Measurements from ENCODE around the gene GINS3. TPM values are rescaled to one million over a fixed set of nuclear protein-coding genes. Genes with fewer than 3 reads are reported as not detected.
"Not testable (repeated sequence)": the region's sequence is repeated elsewhere in the genome, so short reads cannot be mapped to it uniquely, and the experiment has no call there.

Gene GINS3
- total RNA-seq, 2 donors from 2014 or later: 2.5 to 11.7 TPM

DNA sequence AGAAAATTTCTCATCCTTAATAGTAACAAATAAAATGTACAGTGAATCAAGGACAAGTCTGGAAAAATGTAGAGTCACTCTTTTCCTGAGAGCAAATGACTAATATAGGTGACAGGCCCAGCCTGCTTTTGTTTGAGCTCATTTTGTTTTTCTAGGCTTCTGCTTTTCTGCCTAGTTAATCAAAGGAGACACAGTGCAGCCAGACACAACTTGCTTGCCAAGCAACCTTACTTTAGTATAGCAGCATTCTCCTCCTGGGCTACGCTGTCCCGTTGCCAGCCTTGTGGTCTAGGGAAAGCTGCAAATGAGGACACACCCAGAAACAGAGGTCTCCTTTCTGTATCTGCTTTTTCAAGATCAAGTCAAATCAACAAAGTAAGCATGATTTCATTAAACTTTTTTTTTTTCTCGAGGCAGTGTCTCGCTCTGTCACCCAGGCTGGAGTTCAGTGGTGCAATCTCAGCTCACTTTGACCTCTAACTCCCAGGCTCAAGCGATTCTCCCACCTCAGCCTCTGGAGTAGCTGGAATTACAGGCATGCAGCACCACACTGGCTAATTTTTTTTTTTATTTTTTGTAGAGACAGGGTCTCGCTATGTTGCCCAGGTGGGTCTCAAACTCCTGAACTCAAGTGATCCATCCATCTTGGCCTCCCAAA is 17.2 kb downstream of the GINS3 start:
- Histone ChIP-seq H3K27me3 (no peaks in the 10 kb centered on the region), H3K36me3 (no peaks in the 10 kb centered on the region), H3K9me3 (no peaks in the 10 kb centered on the region), H3K4me1 (no peaks in the 10 kb centered on the region), H3K4me3 (no peak overlapping the region), H3K27ac (no peak overlapping the region), H3K9ac (ENCODE audit: low read depth in 2 of 2, low read length in 2 of 2) (no peak overlapping the region)
- intact Hi-C loops (cut with DNase I): no loop called here
- no peak for DNase-seq
- TF ChIP-seq, protein P1, sequence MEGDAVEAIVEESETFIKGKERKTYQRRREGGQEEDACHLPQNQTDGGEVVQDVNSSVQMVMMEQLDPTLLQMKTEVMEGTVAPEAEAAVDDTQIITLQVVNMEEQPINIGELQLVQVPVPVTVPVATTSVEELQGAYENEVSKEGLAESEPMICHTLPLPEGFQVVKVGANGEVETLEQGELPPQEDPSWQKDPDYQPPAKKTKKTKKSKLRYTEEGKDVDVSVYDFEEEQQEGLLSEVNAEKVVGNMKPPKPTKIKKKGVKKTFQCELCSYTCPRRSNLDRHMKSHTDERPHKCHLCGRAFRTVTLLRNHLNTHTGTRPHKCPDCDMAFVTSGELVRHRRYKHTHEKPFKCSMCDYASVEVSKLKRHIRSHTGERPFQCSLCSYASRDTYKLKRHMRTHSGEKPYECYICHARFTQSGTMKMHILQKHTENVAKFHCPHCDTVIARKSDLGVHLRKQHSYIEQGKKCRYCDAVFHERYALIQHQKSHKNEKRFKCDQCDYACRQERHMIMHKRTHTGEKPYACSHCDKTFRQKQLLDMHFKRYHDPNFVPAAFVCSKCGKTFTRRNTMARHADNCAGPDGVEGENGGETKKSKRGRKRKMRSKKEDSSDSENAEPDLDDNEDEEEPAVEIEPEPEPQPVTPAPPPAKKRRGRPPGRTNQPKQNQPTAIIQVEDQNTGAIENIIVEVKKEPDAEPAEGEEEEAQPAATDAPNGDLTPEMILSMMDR (IDR thresholded peaks at IDR 0.05): no peak

DNA sequence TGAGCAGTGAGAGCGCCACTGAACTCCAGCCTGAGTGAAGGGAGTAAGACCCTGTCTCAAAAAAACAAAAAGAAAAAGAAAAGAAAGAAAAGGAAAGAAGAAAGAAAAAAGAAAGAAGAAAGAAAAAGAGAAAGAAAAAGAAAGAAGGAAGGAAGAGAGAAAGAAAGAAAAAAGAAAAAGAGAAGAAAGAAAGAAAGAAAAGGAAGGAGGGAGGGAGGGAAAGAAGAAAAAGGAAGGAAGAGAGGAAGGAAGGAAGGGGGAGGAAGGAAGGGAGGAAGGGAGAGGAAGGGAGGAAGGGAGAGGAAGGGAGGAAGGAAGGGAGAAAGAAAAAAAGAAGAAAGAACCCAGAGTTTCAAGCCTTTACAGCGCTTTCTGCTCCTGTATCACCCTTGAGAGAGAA is 19.1 kb downstream of the GINS3 start:
- Histone ChIP-seq H3K36me3 (no peaks in the 10 kb centered on the region), H3K27me3 (no peaks in the 10 kb centered on the region), H3K27ac (no peak overlapping the region), H3K9ac (ENCODE audit: low read depth in 2 of 2, low read length in 2 of 2) (no peak overlapping the region), H3K9me3 (no peaks in the 10 kb centered on the region), H3K4me3 (no peak overlapping the region), H3K4me1 (no peaks in the 10 kb centered on the region)
- intact Hi-C loops (cut with DNase I): no loop called here
- TF ChIP-seq, protein P1 (IDR thresholded peaks at IDR 0.05): no peak
- no peak for DNase-seq

- H3K36me3 ChIP-seq: no peaks in the 10 kb centered on the region
- no peaks in the 10 kb centered on the region for H3K4me1 ChIP-seq
- intact Hi-C loops (cut with DNase I): no loop called here
- TF ChIP-seq, protein P1 (IDR thresholded peaks at IDR 0.05): no peak
- no peak overlapping the region for H3K27ac ChIP-seq
- H3K9ac ChIP-seq (ENCODE audit: low read depth in 2 of 2, low read length in 2 of 2): no peak overlapping the region
- no peaks in the 10 kb centered on the region for H3K9me3 ChIP-seq
- no peaks in the 10 kb centered on the region for H3K27me3 ChIP-seq
- no peak overlapping the region for H3K4me3 ChIP-seq
- DNase-seq: no peak
These were observed 19.7 kb downstream of the GINS3 start for GRCh38 chr16:58411736-58412614.

GRCh38 chr16:58412615-58412970 is 20.3 kb downstream of the GINS3 start:
- H3K36me3 ChIP-seq; DNase-seq; H3K9ac ChIP-seq (ENCODE audit: low read depth in 2 of 2, low read length in 2 of 2); H3K9me3 ChIP-seq; H3K4me3 ChIP-seq; H3K27ac ChIP-seq; H3K27me3 ChIP-seq; H3K4me1 ChIP-seq; intact Hi-C loops (cut with DNase I): not testable (repeated sequence)

DNA sequence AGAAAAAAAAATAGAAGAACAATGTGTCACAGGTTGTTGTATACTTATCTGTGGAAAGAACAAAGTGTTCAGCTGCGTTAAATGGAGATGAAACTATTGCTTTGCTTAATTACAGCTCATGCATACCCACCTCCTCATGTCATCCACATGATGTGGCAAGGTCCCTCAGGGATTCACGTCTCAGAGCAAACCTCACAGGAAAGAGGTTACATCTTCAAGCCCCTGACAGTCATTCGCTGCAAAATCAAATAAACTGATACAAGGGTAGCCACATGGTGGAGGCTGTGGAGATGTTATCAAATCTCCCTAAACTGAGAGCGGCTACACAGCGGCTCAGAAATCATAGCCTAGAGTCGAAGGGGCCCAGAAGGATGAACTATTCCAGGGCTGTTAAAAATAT is 21.1 kb downstream of the GINS3 start:
- Histone ChIP-seq H3K9ac (ENCODE audit: low read depth in 2 of 2, low read length in 2 of 2) (no peak overlapping the region), H3K9me3 (no peaks in the 10 kb centered on the region), H3K36me3 (no peaks in the 10 kb centered on the region), H3K27me3 (no peaks in the 10 kb centered on the region), H3K27ac (no peak overlapping the region), H3K4me1 (no peaks in the 10 kb centered on the region), H3K4me3 (no peak overlapping the region)
- no peak for DNase-seq
- intact Hi-C loops (cut with DNase I): no loop called here
- TF ChIP-seq, protein P1 (IDR thresholded peaks at IDR 0.05): no peak

DNA sequence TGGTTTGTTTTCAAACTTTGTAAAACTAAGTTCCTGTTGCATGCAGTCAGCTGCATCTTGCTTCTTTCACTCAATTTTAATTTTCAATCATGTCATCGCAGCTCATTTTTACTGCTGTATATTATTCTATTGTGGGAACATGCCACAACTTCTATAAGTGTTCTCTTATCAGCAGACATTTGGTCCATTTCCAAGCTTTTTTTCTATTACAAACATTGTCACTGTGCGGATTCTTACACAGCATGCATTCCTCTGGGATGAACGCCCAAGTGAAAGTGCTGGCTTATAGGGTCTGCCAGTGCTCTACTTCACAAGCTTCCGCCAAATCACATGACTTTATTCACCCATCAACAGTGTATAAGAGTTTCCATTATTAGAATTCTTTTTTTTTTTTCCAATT is 22.7 kb downstream of the GINS3 start:
- Histone ChIP-seq H3K9me3 (no peaks in the 10 kb centered on the region), H3K27me3 (no peaks in the 10 kb centered on the region), H3K36me3 (no peaks in the 10 kb centered on the region), H3K27ac (no peak overlapping the region), H3K4me1 (no peaks in the 10 kb centered on the region), H3K9ac (ENCODE audit: low read depth in 2 of 2, low read length in 2 of 2) (no peak overlapping the region), H3K4me3 (no peak overlapping the region)
- TF ChIP-seq, protein P1 (IDR thresholded peaks at IDR 0.05): no peak
- no peak for DNase-seq
- intact Hi-C loops (cut with DNase I): no loop called here

DNA sequence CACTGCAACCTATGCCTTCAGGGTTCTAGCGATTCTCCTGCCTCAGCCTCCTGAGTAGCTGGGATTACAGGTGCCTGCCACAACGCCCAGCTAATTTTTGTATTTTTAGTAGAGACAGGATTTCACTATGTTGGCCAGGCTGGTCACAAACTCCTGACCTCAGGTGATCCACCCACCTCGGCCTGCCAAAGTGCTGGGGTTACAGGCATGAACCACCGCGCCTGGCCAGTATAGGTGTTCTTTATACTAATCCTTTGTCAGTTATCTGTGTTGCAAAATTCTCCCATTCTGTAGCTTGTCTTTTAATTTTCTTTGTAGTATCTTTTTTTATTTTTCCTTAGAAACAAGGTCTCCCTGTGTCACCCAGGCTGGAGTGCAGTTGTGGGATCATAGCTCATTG is 23.7 kb downstream of the GINS3 start:
- intact Hi-C loops (cut with DNase I); DNase-seq; H3K9ac ChIP-seq (ENCODE audit: low read depth in 2 of 2, low read length in 2 of 2); H3K4me3 ChIP-seq; H3K36me3 ChIP-seq; H3K4me1 ChIP-seq; H3K27me3 ChIP-seq; H3K9me3 ChIP-seq; H3K27ac ChIP-seq: not testable (repeated sequence)

Measured in colonic mucosa (tissue), 4 donors.